Stimulated activated naive CD8-positive, alpha-beta T cell treated with anti-CD3 and anti-CD28 coated beads, Interleukin-15, Interleukin-2, amounts not matched to agents 100 U/mL and 50 U/mL, for 24 hours (primary cell): Measurements from ENCODE around the gene PKD2L1.
"Not testable (repeated sequence)": the region's sequence is repeated elsewhere in the genome, so short reads cannot be mapped to it uniquely, and the experiment has no call there.

Experiments
- ATAC-seq: fragments of 150-1000 bp; cut with Tn5 transposase; one replicate; pipeline ENCODE4 v1.10.0; 2021
- DNase-seq: peaks from one replicate; pipeline ENCODE4 v3.0.0; 2021

PKD2L1 gene

DNA sequence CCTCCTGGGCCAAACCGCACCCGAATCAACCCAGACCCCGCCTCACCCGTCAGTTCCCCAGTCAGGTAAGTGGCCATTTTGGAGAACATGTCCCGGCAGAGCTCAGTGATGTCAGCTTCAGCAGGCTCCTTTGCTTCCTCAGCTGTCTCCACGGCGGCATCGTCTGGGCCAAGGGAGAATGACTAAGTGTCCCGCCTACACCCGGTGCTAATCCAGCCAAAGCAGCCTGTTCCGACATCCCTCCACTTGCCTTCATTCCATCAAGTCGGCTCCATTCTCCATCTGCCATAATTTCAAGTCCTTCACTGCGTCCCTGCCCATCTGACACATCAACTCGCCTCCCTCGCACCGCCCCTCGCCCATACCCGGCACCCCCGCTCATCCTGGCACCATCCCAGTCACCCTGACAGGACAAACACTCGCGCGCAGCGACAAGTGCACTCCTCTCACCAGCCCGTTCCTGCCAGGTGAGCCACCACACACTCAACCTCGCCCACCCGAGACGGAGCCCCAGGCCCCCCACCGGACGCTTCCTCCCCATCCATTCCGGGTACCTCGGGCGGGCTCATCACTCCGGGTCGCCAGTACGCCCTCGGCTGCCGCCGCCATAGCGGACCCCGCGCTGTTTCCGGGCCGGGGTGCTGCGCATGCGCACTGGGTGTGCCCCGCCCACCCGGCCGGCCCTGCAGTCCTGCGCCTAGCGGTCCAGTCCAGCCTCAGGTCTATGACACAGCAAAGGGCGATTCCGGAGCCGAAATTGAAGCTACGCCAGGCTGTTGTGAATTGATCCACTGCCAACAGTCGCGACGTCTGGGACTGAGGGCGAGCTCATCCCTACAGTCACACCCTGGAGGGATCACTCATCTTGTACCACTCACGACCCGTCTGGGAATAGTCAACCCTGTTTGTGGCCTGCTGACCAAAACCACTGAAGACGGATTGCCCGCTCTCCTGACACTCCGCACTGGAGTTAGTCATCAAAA, 43.7 kb downstream of the PKD2L1 start, which contains the start of gene BLOC1S2:
BLOC1S2 (minus strand) TSS at position 630 of the 983 bp plus-strand sequence; CDS start at position 609, 21 bp downstream.
- peak; percentile 92 for ATAC-seq
- DNase-seq = peak; percentile 92

DNA sequence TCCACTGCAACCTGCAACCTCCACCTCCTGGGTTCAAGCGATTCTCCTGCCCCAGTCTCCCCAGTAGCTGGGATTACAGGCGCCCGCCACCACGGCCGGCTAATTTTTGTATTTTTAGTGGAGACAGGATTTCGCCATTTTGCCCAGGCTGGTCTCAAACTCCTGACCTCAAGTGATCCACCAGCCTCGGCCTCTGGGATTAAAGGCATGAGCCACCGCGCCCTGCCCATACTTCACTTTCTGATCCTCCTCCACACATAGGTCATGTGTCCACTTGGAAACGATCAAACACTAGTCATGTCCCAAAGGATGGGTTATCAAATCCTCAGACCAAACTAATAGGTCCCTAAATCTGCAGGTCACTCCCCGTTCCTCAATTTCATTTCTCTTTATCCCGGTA, 44.7 kb downstream of the PKD2L1 start:
- ATAC-seq, DNase-seq: not testable (repeated sequence)

DNA sequence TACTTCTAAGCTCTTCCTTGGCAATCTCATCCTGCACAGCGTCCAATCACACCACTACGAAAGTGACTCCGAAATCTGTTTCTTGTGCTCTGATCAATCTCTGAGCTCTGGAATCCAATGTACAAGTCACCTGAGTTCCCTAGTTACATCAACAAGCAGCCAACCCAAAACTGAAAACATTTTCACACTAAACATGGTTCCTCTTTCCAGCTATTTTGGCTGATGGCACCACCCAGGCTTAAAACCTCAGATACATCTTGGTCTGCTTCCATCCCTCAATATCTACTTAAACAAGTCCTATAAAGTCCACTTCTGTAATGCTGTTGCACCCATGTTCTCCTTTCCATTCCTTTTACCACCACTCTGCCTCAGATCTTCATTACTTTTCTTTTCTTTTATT, 47.1 kb downstream of the PKD2L1 start:
- no peak for ATAC-seq
- no peak for DNase-seq

DNA sequence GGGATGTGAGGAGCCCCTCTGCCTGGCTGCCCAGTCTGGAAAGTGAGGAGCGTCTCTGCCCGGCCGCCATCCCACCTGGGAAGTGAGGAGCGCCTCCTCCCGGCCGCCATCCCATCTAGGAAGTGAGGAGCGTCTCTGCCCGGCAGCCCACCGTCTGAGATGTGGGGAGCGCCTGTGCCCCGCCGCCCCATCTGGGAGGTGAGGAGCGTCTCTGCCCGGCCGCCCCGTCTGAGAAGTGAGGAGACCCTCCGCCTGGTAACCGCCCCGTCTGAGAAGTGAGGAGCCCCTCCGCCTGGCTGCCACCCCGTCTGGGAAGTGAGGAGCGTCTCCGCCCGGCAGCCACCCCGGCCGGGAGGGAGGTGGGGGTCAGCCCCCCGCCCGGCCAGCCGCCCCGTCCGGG, 53.1 kb downstream of the PKD2L1 start:
- not testable (repeated sequence) for ATAC-seq, DNase-seq

DNA sequence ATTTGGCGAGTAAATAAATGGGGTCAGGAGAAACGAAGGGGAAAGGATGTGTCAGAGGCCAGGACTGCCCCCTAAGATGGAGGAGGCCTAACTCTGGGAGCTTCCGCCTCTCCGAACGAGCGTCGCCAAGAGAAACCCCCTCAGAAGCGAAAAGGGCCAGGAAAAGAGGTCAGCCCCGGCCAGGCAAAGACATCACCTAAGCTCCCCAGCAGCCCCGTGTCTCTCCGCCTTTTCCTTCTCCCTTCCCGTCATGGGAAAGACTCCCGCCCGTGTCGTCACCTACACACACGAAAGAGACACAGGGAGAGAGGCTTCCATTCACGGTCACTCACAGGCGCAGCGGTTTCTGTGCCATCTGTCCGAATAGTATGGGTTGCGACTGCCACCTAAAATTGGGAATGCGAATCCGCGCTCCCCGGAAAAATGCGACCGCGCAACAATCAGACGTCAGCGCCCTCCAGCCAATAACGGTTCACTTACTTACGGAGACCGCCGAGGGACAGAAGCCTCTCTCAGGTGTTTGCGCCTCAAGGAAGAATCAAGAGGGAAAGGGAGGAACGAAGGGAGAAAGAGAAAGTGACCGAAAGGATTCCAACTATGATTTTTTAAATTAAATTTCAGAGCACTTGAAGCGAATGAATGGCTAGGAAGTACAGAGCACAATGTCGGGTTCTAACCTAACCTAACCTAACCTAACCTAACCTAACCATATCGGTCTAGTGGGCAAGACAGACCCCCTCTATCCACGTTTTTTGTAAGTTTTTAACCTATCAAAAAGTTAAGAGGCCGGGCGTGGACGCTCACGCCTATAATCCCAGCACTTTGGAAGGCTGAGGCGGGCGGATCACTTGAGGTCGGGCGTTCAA, 62.6 kb downstream of the PKD2L1 start, which contains the start of gene CWF19L1:
CWF19L1 (minus strand) TSS at position 400 of the 866 bp plus-strand sequence; CDS start at position 355, 45 bp downstream.
- DNase-seq = peak; percentile 85
- ATAC-seq = peak; percentile 92

DNA sequence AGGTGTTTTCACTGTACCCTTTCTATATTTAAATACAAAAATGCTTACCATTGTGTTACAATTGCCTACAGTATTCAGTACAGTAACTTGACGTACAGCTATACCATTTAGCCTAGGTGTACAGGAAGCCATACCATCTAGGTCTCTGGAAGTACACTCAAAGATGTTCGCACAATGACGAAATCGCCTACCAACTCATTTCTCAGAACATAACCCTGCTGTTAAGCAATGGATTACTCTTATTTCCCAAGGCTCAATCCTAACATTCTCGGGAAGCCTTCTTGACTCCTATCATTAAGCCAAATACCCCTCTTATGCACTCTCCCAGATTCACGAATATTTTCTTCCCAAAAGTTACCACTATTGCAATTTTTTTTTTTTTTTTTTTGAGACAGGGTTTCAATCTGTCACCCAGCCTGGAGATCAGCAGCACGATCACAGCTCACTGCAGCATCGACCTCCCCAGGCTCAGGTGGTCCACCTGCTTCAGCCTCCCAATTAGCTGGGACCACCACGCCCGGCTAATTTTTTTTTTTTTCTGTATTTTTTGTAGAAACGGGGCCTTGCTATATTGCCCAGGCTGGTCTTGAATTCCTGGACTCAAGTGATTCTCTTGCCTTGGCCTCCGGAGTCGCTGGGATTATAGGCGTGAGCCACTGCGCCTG, 64.1 kb downstream of the PKD2L1 start:
- ATAC-seq (no peak), DNase-seq (no peak)

DNA sequence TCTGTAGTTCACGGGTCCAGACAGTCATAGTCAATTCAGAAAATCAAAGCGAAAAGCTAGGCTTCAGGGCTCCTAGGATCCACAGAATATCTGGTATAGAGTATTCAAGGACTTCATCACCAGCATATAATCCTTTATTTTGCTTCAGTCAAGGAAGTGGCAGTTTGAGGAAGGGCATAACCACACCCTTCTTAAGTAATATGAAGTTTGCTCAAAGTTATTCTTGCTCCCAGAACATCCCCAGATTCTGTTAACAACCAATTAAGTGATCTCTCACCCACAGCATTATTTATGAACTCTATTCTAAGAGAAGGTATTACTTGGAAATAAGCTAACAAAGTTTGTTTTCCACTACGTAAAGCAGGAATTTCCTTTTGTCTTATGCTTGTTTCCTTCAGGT, 75.8 kb downstream of the PKD2L1 start:
- ATAC-seq = no peak
- DNase-seq = no peak

DNA sequence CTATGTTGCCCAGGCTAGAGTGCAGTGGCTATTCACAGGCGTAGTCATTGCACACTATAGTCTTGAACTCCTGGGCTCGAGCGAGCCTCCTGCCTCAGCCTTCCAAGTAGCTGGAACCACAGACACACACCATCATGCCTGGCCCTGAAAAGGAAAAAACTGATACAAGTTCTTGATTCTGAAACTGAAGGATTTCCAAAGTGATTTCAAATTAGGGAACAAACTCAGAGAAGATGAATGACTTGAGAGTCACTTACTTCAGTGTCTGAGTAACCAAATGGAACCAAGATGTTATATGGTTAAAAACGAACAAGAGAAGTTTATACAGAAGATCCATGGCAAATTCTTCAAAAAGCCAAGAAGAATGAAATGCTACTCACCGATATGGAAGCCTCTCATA, 77.0 kb downstream of the PKD2L1 start:
- ATAC-seq = no peak

DNA sequence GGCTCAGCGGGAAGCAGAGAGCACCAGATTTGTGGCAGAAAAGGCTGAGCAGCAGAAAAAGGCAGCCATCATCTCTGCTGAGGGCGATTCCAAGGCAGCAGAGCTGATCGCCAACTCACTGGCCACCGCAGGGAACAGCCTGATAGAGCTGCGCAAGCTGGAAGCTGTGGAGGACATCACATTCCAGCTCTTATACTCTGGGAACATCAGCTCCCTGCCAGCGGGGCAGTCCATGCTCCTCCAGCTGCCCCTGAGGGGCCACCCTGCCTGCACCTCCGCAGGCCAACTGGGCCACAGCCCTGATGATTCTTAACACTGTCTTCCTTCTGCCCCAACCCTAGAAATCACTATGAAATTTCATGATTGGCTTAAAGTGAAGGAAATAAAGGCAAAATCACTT, 81.2 kb downstream of the PKD2L1 start:
- DNase-seq = no peak
- ATAC-seq = no peak

More for the DNA sequence above, 77.0 kb downstream of the PKD2L1 start:
- no peak for DNase-seq

DNA sequence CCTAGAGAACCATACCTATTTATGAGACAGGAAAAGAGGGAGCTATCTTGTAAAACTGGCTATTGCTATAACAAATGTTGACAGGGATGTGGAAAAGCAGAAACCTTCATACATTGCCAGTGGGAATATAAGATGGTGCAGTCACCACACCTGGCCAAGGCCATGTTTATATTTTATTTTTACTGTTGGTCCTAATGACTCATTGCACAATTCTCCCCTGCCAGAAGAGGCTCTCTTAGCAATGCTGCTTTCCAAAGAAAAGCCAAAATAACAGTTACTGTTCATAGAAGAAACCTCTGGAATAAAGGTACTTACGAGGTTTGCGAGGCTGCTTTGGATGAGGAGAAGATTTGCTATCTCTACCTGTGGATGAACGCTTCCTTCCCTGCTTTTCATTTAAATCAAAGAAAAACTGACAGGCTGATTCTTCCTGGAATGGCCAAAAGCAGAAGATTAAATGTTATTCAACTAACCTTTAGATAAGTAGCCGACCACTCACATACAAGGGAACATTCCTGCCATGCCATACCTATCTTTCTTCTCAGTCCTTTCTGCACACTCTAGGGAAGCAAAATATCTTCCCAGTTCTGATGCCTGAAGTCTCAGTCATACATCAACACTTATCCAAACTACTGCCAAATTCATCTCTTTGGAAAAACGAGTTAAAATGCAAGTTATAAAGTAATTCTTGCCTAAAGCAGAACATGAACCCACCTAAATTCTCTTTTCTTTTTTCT, 84.4 kb downstream of the PKD2L1 start:
- DNase-seq (no peak), ATAC-seq (no peak)

DNA sequence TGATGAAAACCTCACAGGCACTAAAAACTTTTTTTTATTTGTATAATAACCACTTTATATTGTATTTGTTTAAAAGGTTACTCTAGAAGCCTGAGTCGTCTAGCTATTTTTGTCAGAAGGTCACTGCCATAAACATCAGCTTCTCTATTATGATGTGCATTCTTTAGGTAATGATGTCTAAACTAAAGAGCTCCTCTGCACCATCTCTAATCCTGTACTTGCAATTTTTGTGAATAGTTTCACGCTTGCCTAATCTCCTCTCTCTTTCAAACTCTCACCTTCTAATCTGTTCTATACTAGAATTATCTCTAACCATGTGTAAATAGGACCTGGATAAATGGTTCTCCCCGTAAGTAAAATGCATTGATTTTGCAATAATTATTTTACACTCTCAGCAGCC, 90.2 kb downstream of the PKD2L1 start:
- no peak for DNase-seq

DNA sequence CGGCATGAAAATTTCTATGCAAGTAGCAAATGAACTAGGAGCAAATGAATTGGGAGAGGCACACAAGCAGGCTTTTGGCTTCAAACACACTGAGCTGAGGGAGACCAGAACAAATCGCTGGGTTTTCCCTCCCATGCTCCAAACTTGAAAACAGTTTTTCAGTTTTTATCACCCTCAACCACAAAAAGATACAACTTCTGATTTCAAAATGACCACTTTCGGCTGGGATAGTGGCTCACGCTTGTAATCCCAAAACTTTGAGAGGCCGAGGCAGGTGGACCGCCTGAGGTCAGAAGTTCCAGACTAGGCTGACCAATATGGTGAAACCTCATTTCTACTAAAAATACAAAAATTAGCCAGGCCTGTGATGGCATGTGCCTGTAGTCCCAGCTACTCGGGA, 91.6 kb downstream of the PKD2L1 start:
- no peak for ATAC-seq
- DNase-seq = no peak

More for the DNA sequence above, 90.2 kb downstream of the PKD2L1 start:
- no peak for ATAC-seq
